IMR-90 (cell line): Measurements from ENCODE around the gene BST1. TPM values are rescaled to one million over a fixed set of nuclear protein-coding genes. Genes with fewer than 3 reads are reported as not detected.

Source experiments
- ATAC-seq: fragments of 200-7000 bp; cut with Tn5 transposase; 2 replicates; pipeline ENCODE4 v1.9.1; 2020; ENCODE audit warnings: low read depth, mild to moderate bottlenecking, moderate library complexity
- BruUV-seq: library from RNA; stranded (reverse); fragments of 400-500 nt; replicated peaks from 2 replicates; lab custom pipeline; 2021; lab: Mats Ljungman, UMichigan
- CTCF ChIA-PET: fragments of 300-600 bp; formaldehyde crosslinking; extraction: SDS; loops from one replicate; lab custom pipeline; 2021; ENCODE audit warnings: antibody characterized with exemption; lab: Yijun Ruan, JAX
- POLR2A ChIA-PET: fragments of 300-600 bp; sonication (Branson Sonifier 250); formaldehyde crosslinking; loops from one replicate; lab custom pipeline; 2022; ENCODE audit warnings: antibody characterized with exemption; ENCODE audit not compliant: unreplicated experiment; lab: Charles Lee
- DNase-seq: peaks from one replicate; pipeline ENCODE4 v3.0.0; 2013
- H2AFZ ChIP-seq: replicated peaks from 2 replicates; pipeline ENCODE3; 2013; ENCODE audit warnings: low read length, mild to moderate bottlenecking; ENCODE audit not compliant: poor library complexity
- H2AK5ac ChIP-seq: 2 replicates; pipeline ENCODE4 v1.6.1; 2013; ENCODE audit warnings: low read depth, low read length, inconsistent platforms
- H2AK9ac ChIP-seq: replicated peaks from 2 replicates; pipeline ENCODE3; 2013; ENCODE audit warnings: mild to moderate bottlenecking, low read depth, low read length, moderate library complexity; ENCODE audit not compliant: poor library complexity
- H2BK120ac ChIP-seq: 2 replicates; pipeline ENCODE4 v1.6.1; 2013; ENCODE audit warnings: low read depth, low read length, inconsistent platforms
- H2BK15ac ChIP-seq: 3 replicates; pipeline ENCODE4 v1.6.1; 2013; ENCODE audit warnings: low read depth, low read length, inconsistent platforms
- H2BK20ac ChIP-seq: 2 replicates; pipeline ENCODE4 v1.6.1; 2013; ENCODE audit warnings: low read depth, mild to moderate bottlenecking, inconsistent platforms, low read length, moderate library complexity
- H2BK5ac ChIP-seq: 2 replicates; pipeline ENCODE4 v1.6.1; 2013; ENCODE audit warnings: mild to moderate bottlenecking, low read depth, low read length, inconsistent platforms; ENCODE audit not compliant: poor library complexity, severe bottlenecking
- H3K14ac ChIP-seq: replicated peaks from 2 replicates; pipeline ENCODE4 v1.6.1; 2013; ENCODE audit warnings: low read depth, low read length, inconsistent platforms
- H3K18ac ChIP-seq: 2 replicates; pipeline ENCODE4 v1.6.1; 2013; ENCODE audit warnings: low read depth, low read length, control low read depth
- H3K23ac ChIP-seq: 2 replicates; pipeline ENCODE4 v1.6.1; 2013; ENCODE audit warnings: low read depth, low read length, inconsistent platforms
- H3K27ac ChIP-seq: 2 replicates; pipeline ENCODE4 v1.5.1; 2013; ENCODE audit warnings: mild to moderate bottlenecking, control low read depth, low read length; ENCODE audit not compliant: insufficient read depth
- H3K27me3 ChIP-seq: 2 replicates; pipeline ENCODE4 v1.6.1; 2013; ENCODE audit warnings: low read length; ENCODE audit not compliant: control insufficient read depth, insufficient read depth
- H3K36me3 ChIP-seq: 2 replicates; pipeline ENCODE4 v1.6.1; 2013; ENCODE audit warnings: low read length, mixed read lengths; ENCODE audit not compliant: control insufficient read depth, insufficient read depth
- H3K4ac ChIP-seq: 2 replicates; pipeline ENCODE4 v1.6.1; 2013; ENCODE audit warnings: low read depth, low read length, inconsistent platforms
- H3K4me1 ChIP-seq: 2 replicates; pipeline ENCODE4 v1.6.1; 2013; ENCODE audit warnings: low read length, mixed read lengths; ENCODE audit not compliant: control insufficient read depth, insufficient read depth
- H3K4me2 ChIP-seq: 2 replicates; pipeline ENCODE4 v1.6.1; 2013; ENCODE audit warnings: low read depth, mild to moderate bottlenecking, control low read depth, low read length, moderate library complexity
- H3K4me3 ChIP-seq: 2 replicates; pipeline ENCODE4 v1.5.1; 2013; ENCODE audit warnings: low read depth, mild to moderate bottlenecking, control low read depth, low read length, moderate library complexity; ENCODE audit not compliant: insufficient read depth
- H3K56ac ChIP-seq: 2 replicates; pipeline ENCODE4 v1.6.1; 2013; ENCODE audit warnings: low read length, inconsistent platforms; ENCODE audit not compliant: insufficient read depth; ENCODE audit errors: extremely low read depth
- H3K79me1 ChIP-seq, 2 experiments: 2 replicates each; pipeline ENCODE4 v1.6.1; 2013; ENCODE audit warnings: low read length in 2 of 2, inconsistent platforms in 1 of 2, low read depth in 1 of 2
- H3K9ac ChIP-seq: 2 replicates; pipeline ENCODE4 v1.6.1; 2013; ENCODE audit warnings: low read depth, low read length, control low read depth
- H3K9me1 ChIP-seq: 2 replicates; pipeline ENCODE4 v1.6.1; 2013; ENCODE audit warnings: low read length, inconsistent platforms; ENCODE audit not compliant: insufficient read depth
- H3K9me3 ChIP-seq: 2 replicates; pipeline ENCODE4 v1.6.1; 2013; ENCODE audit warnings: low read length; ENCODE audit not compliant: control insufficient read depth, insufficient read depth
- H4K20me1 ChIP-seq: 2 replicates; pipeline ENCODE4 v1.6.1; 2013; ENCODE audit warnings: low read length, inconsistent platforms; ENCODE audit not compliant: insufficient read depth
- H4K5ac ChIP-seq: 2 replicates; pipeline ENCODE4 v1.6.1; 2013; ENCODE audit warnings: mild to moderate bottlenecking, low read depth, low read length, control low read depth
- H4K8ac ChIP-seq, 2 experiments: 2 replicates each; pipeline ENCODE4 v1.6.1; 2013; ENCODE audit warnings: low read depth in 2 of 2, low read length in 2 of 2, control low read depth in 1 of 2, inconsistent platforms in 1 of 2
- H4K91ac ChIP-seq: 2 replicates; pipeline ENCODE4 v1.6.1; 2013; ENCODE audit warnings: low read depth, low read length, inconsistent platforms; ENCODE audit not compliant: insufficient read depth
- BHLHE40 ChIP-seq: fragments of 150-350 bp; IDR thresholded peaks from 2 replicates; pipeline ENCODE4 v1.6.1; 2016; ENCODE audit warnings: mild to moderate bottlenecking, low read depth, low read length
- CEBPB ChIP-seq: IDR thresholded peaks from 2 replicates; pipeline ENCODE4 v1.6.1; 2012; ENCODE audit warnings: low read depth, low read length, improper control_type of control experiment
- CTCF ChIP-seq: conservative IDR thresholded peaks from 2 replicates; pipeline ENCODE4 v1.5.1; 2012; ENCODE audit warnings: mild to moderate bottlenecking, low read depth, low read length, improper control_type of control experiment
- FOS ChIP-seq: fragments of 150-350 bp; IDR thresholded peaks from 2 replicates; pipeline ENCODE4 v1.6.1; 2016; ENCODE audit warnings: low read depth, low read length
- MAFK ChIP-seq: IDR thresholded peaks from 2 replicates; pipeline ENCODE4 v1.6.1; 2012; ENCODE audit warnings: low read depth, low read length, improper control_type of control experiment
- MXI1 ChIP-seq: IDR thresholded peaks from 2 replicates; pipeline ENCODE4 v1.6.1; 2012; ENCODE audit warnings: low read depth, mild to moderate bottlenecking, low read length, moderate library complexity, borderline replicate concordance
- POLR2A ChIP-seq: IDR thresholded peaks from 2 replicates; pipeline ENCODE4 v1.6.1; 2012; ENCODE audit warnings: mild to moderate bottlenecking, low read depth, low read length
- RAD21 ChIP-seq: IDR thresholded peaks from 2 replicates; pipeline ENCODE4 v1.6.1; 2012; ENCODE audit warnings: low read length, improper control_type of control experiment
- RCOR1 ChIP-seq: IDR thresholded peaks from 2 replicates; pipeline ENCODE4 v1.6.1; 2012; ENCODE audit warnings: mild to moderate bottlenecking, low read length, improper control_type of control experiment; ENCODE audit not compliant: insufficient replicate concordance
- RFX5 ChIP-seq: IDR thresholded peaks from 2 replicates; pipeline ENCODE4 v1.8.0; 2012; ENCODE audit warnings: low read depth, mild to moderate bottlenecking, low read length, moderate library complexity
- SMC3 ChIP-seq: fragments of 150-350 bp; IDR thresholded peaks from 2 replicates; pipeline ENCODE4 v1.6.1; 2016; ENCODE audit warnings: low read depth, mild to moderate bottlenecking, antibody characterized with exemption, low read length, moderate library complexity
- USF2 ChIP-seq: fragments of 150-350 bp; IDR thresholded peaks from 2 replicates; pipeline ENCODE4 v1.6.1; 2017; ENCODE audit warnings: mild to moderate bottlenecking, antibody characterized with exemption, low read length, low read depth
- WGBS, 2 experiments: methylation state at CpG; one replicate each; pipeline versions ENCODE4 v1.1.5 to v1.1.7; 2013; ENCODE audit warnings: missing lambda C conversion rate in 2 of 2; ENCODE audit not compliant: insufficient read length in 1 of 2; ENCODE audit errors: extremely low coverage in 2 of 2; 5-methylcytosine and 5-hydroxymethylcytosine counted together
- dilution Hi-C: fragments of 300-500 bp; cut with HindIII; formaldehyde crosslinking; loops from one replicate; pipeline ENCODE4 v1.14.3; 2018; ENCODE audit warnings: low sequenced_read_pairs; ENCODE audit not compliant: unreplicated experiment
- in situ Hi-C: fragments of 300-500 bp; cut with MboI; formaldehyde crosslinking; loops from 3 replicates; pipeline ENCODE4 v1.14.3; 2019; ENCODE audit warnings: low sequenced_read_pairs, inconsistent platforms, mixed read lengths
- intact Hi-C: fragments of 100-400 bp; cut with micrococcal nuclease; formaldehyde crosslinking; loops from 2 replicates; pipeline ENCODE4 v1.10.0; 2022
- polyA plus RNA-seq, 3 experiments: library from polyadenylated mRNA; depleted of rRNA; stranded (reverse); fragments of >200 nt; gene quantifications; 2 replicates each; pipeline ENCODE4 v1.2.3, GENCODE V29; 2012; ENCODE audit warnings: low replicate concordance in 1 of 3
- total RNA-seq: library from RNA; depleted of rRNA; stranded (reverse); fragments of >200 nt; gene quantifications from 2 replicates; pipeline ENCODE4 v1.2.3, GENCODE V29; 2012
- TF ChIP-seq, protein P1 (sequence below): fragments of 150-350 bp; IDR thresholded peaks from 2 replicates; pipeline ENCODE4 v1.6.1; 2016; ENCODE audit warnings: low read depth, mild to moderate bottlenecking, low read length, moderate library complexity, borderline replicate concordance

The BST1 gene
- total and polyA plus RNA-seq, 2 of the 4 experiments (the other 2 are of a cell fraction) = 6.6 to 11.1 TPM

DNA sequence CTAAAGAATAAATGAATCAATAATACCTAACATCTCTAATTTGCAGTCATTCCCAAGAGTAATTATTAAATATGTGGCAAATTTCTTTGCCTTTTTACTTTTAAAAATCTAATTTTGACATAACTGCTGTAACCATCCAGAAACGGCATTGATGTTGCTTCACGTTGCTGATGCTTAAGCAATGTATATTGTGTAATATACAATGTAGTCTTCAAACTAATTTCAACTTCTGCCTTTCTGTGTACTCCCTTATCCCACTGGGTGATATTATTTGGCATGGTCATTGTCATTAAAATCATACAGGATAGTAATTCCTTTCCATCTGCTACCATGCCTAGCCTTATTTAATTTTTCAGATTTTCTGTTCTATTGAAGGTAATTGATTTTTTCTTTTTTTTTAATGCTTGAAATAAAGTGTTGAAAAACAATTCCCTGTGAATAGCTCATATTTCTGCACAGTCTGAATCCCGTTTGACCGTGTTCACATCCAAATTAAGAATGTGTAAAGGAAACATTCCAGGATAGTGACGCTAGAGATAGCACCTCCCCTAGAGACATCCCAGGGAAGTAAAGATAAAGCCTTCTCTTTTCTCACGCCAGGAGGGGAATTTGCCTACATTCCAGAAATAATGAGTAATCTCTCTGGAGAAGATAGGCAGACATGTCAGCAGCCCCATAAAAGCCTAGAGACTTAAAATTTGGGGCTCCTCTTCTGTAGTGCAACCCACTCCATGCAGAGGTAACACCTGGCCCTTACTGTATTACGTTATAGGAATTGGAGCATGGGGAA, 12.7 kb upstream of the BST1 start:
- peak overlapping the region; percentile 0 for H2AK9ac ChIP-seq
- H3K56ac ChIP-seq = peak overlapping the region; percentile 84
- CTCF ChIA-PET = no interaction called here
- H4K5ac ChIP-seq = peak overlapping the region; percentile 98
- no peak overlapping the region for H2AFZ ChIP-seq
- H3K23ac ChIP-seq = peak overlapping the region; percentile 95
- in situ Hi-C loops = loop anchor here (25.0 kb wide), 1 partner anchor 678 kb away; the partner anchor contains the start of gene CPEB2
- peak overlapping the region; percentile 99 for H2BK5ac ChIP-seq
- no peaks in the 10 kb centered on the region for H4K20me1 ChIP-seq
- peak overlapping the region; percentile 87 for H2BK15ac ChIP-seq
- peaks cover 4% of the 10 kb centered on the region for H3K36me3 ChIP-seq
- H4K91ac ChIP-seq = peak overlapping the region; percentile 94
- no CpG with 5 or more reads among the region's 7 CpGs for WGBS, 2 experiments
- H3K9ac ChIP-seq = peak overlapping the region; percentile 51; the same call in 1 of the 2 replicates
- no TSS peak for BruUV-seq
- peak overlapping the region; percentile 85 for H3K14ac ChIP-seq
- peak overlapping the region; percentile 74 to 86 for H4K8ac ChIP-seq
- intact Hi-C loops = loop anchor here (1.0 to 2.0 kb wide), 2 partner anchors 8 to 27 kb away; no protein-coding TSS in a partner anchor
- peak overlapping the region; percentile 93 for H3K4ac ChIP-seq
- H3K18ac ChIP-seq = peak overlapping the region; percentile 98
- ATAC-seq = peak; percentile 76
- dilution Hi-C loops = no loop called here
- peak overlapping the region; percentile 71; the same call in 1 of the 2 replicates for H3K4me2 ChIP-seq
- peak overlapping the region; percentile 88; the same call in 1 of the 2 replicates for H2AK5ac ChIP-seq
- no peaks in the 10 kb centered on the region for H3K9me3 ChIP-seq
- H3K27ac ChIP-seq = peak overlapping the region; percentile 76
- no peak overlapping the region for H3K4me3 ChIP-seq
- POLR2A ChIA-PET = interaction anchor here (0.6 to 1.0 kb wide), 2 partner anchors 9 to 14 kb away, joined by 3 read pairs; partner anchors contain the start of gene FAM200B
- peak overlapping the region; percentile 97 for H2BK20ac ChIP-seq
- 0 out of 2 replicates have a peak, but pooled peaks cover 2% of the 10 kb centered on the region for H3K9me1 ChIP-seq
- peak; percentile 93 for DNase-seq
- H3K79me1 ChIP-seq = peaks cover 6 to 23% of the 10 kb centered on the region in 2 experiments; a peak in 3 of 4 replicates
- peaks cover 7% of the 10 kb centered on the region for H3K4me1 ChIP-seq
- H2BK120ac ChIP-seq = peak overlapping the region; percentile 97
- no peaks in the 10 kb centered on the region for H3K27me3 ChIP-seq
- TF ChIP-seq RAD21 (no peak), FOS (no peak), CTCF (no peak), MAFK (no peak; the same call in 1 of the 2 replicates), SMC3 (no peak), USF2 (no peak), MXI1 (no peak), RCOR1 (peak; percentile 17), POLR2A (peak; percentile 40; the same call in 1 of the 2 replicates), BHLHE40 (peak; percentile 50; the same call in 1 of the 2 replicates), RFX5 (no peak), CEBPB (peak; percentile 98)
- TF ChIP-seq, protein P1, sequence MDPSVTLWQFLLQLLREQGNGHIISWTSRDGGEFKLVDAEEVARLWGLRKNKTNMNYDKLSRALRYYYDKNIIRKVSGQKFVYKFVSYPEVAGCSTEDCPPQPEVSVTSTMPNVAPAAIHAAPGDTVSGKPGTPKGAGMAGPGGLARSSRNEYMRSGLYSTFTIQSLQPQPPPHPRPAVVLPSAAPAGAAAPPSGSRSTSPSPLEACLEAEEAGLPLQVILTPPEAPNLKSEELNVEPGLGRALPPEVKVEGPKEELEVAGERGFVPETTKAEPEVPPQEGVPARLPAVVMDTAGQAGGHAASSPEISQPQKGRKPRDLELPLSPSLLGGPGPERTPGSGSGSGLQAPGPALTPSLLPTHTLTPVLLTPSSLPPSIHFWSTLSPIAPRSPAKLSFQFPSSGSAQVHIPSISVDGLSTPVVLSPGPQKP = no peak
